Peyer's patch (tissue), 4 donors: Measurements from ENCODE around the gene CD6. TPM values are rescaled to one million over a fixed set of nuclear protein-coding genes. Genes with fewer than 3 reads are reported as not detected.

Experiments used
- DNase-seq, 3 donors: peaks; one replicate each; pipeline ENCODE4 v3.0.0-alpha.2; 2017 to 2019
- H3K27ac ChIP-seq, 4 donors: fragments of 200-600 bp; sonication (generic); one replicate each; pipeline ENCODE4 v1.5.1; 2016 to 2019
- H3K27me3 ChIP-seq, 2 donors: fragments of 200-600 bp; sonication (generic); one replicate each; pipeline ENCODE4 v1.5.1; 2019
- H3K36me3 ChIP-seq, 3 donors: fragments of 200-600 bp; sonication (generic); one replicate each; pipeline ENCODE4 v1.5.1; 2016 to 2019
- H3K4me1 ChIP-seq, 4 donors: fragments of 200-600 bp; sonication (generic); one replicate each; pipeline ENCODE4 v1.5.1; 2016 to 2019
- H3K4me3 ChIP-seq, 4 donors: fragments of 200-600 bp; sonication (generic); 1 replicate in 3 of 4; 2 replicates in 1 of 4; pipeline ENCODE4 v1.5.1; 2016 to 2019; ENCODE audit warnings: mild to moderate bottlenecking in 1 of 4
- H3K9me3 ChIP-seq, 4 donors: fragments of 200-600 bp; sonication (generic); one replicate each; pipeline ENCODE4 v1.5.1; 2016 to 2019; ENCODE audit warnings: mild to moderate bottlenecking in 1 of 4
- POLR2A ChIP-seq, 2 donors: fragments of 450-650 bp; IDR thresholded peaks; one replicate each; pipeline ENCODE4 v1.5.1; 2017; ENCODE audit warnings: antibody characterized with exemption in 2 of 2, mild to moderate bottlenecking in 2 of 2, moderate library complexity in 2 of 2
- total RNA-seq, 4 donors: library from RNA; depleted of rRNA; stranded (reverse); fragments of >200 nt; gene quantifications; one replicate each; pipeline ENCODE4 v1.1.0, GENCODE V29; 2016
- TF ChIP-seq, protein P1 (sequence below), 6 experiments: fragments of 450-650 bp in 4 of 6; fragments of 200-600 bp in 2 of 6; sonication (generic) in 1 of 6; IDR thresholded peaks; one replicate each; pipeline ENCODE4 v1.5.1; 2017 to 2019; ENCODE audit warnings: antibody characterized with exemption in 6 of 6, mild to moderate bottlenecking in 3 of 6, moderate library complexity in 1 of 6

The CD6 gene
- total RNA-seq, 4 donors from 2014 or later = 3.3 to 15.7 (median 4.7) TPM

DNA sequence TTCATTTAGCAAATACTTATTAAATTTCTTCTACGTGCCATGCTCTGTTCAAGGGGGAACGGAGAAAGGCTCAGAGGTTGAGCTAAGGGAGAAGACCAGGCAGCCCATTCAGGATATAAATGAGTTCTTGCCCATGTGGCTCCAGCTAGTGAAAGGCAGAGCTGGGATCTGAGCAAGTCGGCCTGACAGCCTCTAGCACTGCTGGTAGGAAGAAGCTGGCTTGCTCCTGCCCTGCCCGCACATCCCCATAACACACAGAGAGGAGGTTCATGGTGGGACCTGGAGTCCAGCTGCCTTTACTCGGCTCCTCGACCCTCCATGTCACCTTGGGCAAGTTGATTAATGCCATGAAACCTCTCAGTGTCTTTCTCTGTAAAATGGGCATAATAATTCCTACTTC, 21.5 kb upstream of the CD6 start:
- Histone ChIP-seq H3K36me3 (no peaks in the 10 kb centered on the region), H3K27me3 (no peaks in the 10 kb centered on the region), H3K9me3 (no peaks in the 10 kb centered on the region), H3K4me3 (peak overlapping the region in 3 of 4 donors; percentile 42 to 59 (median 57)), H3K27ac (peak overlapping the region in 2 of 4 donors; percentile 12 to 83), H3K4me1 (peaks cover 0 to 5% (median 2%) of the 10 kb centered on the region in 4 donors)
- no peak for DNase-seq
- no peak for TF ChIP-seq POLR2A (IDR thresholded peaks at IDR 0.05)
- TF ChIP-seq, protein P1, sequence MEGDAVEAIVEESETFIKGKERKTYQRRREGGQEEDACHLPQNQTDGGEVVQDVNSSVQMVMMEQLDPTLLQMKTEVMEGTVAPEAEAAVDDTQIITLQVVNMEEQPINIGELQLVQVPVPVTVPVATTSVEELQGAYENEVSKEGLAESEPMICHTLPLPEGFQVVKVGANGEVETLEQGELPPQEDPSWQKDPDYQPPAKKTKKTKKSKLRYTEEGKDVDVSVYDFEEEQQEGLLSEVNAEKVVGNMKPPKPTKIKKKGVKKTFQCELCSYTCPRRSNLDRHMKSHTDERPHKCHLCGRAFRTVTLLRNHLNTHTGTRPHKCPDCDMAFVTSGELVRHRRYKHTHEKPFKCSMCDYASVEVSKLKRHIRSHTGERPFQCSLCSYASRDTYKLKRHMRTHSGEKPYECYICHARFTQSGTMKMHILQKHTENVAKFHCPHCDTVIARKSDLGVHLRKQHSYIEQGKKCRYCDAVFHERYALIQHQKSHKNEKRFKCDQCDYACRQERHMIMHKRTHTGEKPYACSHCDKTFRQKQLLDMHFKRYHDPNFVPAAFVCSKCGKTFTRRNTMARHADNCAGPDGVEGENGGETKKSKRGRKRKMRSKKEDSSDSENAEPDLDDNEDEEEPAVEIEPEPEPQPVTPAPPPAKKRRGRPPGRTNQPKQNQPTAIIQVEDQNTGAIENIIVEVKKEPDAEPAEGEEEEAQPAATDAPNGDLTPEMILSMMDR (IDR thresholded peaks at IDR 0.05) = no peak

- peak overlapping the region; percentile 42 to 61 (median 58) for H3K4me3 ChIP-seq
- peak overlapping the region; percentile 78 to 92 (median 84) for H3K27ac ChIP-seq
- DNase-seq = peak in 1 of 3 donors; percentile 66
Measured at GRCh38 chr11:60950933-60951605, 20.4 kb upstream of the CD6 start.

GRCh38 chr11:60951606-60951903, 19.9 kb upstream of the CD6 start:
- TF ChIP-seq, protein P1 (IDR thresholded peaks at IDR 0.05) = no peak
- no peak for TF ChIP-seq POLR2A (IDR thresholded peaks at IDR 0.05)
- no peak for DNase-seq
- Histone ChIP-seq H3K4me3 (peak overlapping the region; percentile 42 to 61 (median 58)), H3K27ac (peak overlapping the region; percentile 78 to 92 (median 84)), H3K27me3 (no peaks in the 10 kb centered on the region), H3K9me3 (no peaks in the 10 kb centered on the region), H3K4me1 (peaks cover 0 to 5% (median 2%) of the 10 kb centered on the region in 4 donors), H3K36me3 (no peaks in the 10 kb centered on the region)

More at GRCh38 chr11:60950933-60951605, 20.4 kb upstream of the CD6 start:
- peaks cover 0 to 5% (median 2%) of the 10 kb centered on the region in 4 donors for H3K4me1 ChIP-seq
- no peaks in the 10 kb centered on the region for H3K9me3 ChIP-seq
- H3K27me3 ChIP-seq = no peaks in the 10 kb centered on the region
- TF ChIP-seq, protein P1 (IDR thresholded peaks at IDR 0.05) = no peak
- H3K36me3 ChIP-seq = no peaks in the 10 kb centered on the region

- DNase-seq = peak in 2 of 3 donors; percentile 88 to 91
- H3K36me3 ChIP-seq = no peaks in the 10 kb centered on the region
- H3K4me1 ChIP-seq = peaks cover 0 to 5% (median 2%) of the 10 kb centered on the region in 4 donors
- TF ChIP-seq POLR2A (IDR thresholded peaks at IDR 0.05) = no peak
- TF ChIP-seq, protein P1 (IDR thresholded peaks at IDR 0.05) = no peak
- no peaks in the 10 kb centered on the region for H3K27me3 ChIP-seq
- H3K4me3 ChIP-seq = peak within 1 kb of the TSS; percentile 42 to 61 (median 58)
- peak within 1 kb of the TSS; percentile 78 to 92 (median 84) for H3K27ac ChIP-seq
- no peaks in the 10 kb centered on the region for H3K9me3 ChIP-seq
Measured at GRCh38 chr11:60951904-60952741, 19.4 kb upstream of the CD6 start, which contains the start of gene SLC15A3. Gene SLC15A3, minus strand, starts transcription at chr11:60952176. Its CDS starts 625 bp downstream, at chr11:60951551.

GRCh38 chr11:60952742-60953170, 18.7 kb upstream of the CD6 start:
- peaks cover 0 to 5% (median 2%) of the 10 kb centered on the region in 4 donors for H3K4me1 ChIP-seq
- DNase-seq = no peak
- no peak for TF ChIP-seq POLR2A (IDR thresholded peaks at IDR 0.05)
- TF ChIP-seq, protein P1 (IDR thresholded peaks at IDR 0.05) = no peak

More at GRCh38 chr11:60952742-60953170, 18.7 kb upstream of the CD6 start:
- peak overlapping the region; percentile 78 to 92 (median 84) for H3K27ac ChIP-seq
- no peaks in the 10 kb centered on the region for H3K9me3 ChIP-seq
- H3K4me3 ChIP-seq = peak overlapping the region; percentile 42 to 61 (median 58)
- H3K27me3 ChIP-seq = no peaks in the 10 kb centered on the region
- H3K36me3 ChIP-seq = no peaks in the 10 kb centered on the region
